IPS DF 19.7 (cell line): ENCODE results near the gene SEMA6B.
"Not testable (repeated sequence)": the region's sequence is repeated elsewhere in the genome, so short reads cannot be mapped to it uniquely, and the experiment has no call there.

Experiments
- DNase-seq: peaks from one replicate; pipeline ENCODE4 v3.0.0-alpha.2; 2013; ENCODE audit warnings: low read depth, low spot score

SEMA6B gene, protein sequence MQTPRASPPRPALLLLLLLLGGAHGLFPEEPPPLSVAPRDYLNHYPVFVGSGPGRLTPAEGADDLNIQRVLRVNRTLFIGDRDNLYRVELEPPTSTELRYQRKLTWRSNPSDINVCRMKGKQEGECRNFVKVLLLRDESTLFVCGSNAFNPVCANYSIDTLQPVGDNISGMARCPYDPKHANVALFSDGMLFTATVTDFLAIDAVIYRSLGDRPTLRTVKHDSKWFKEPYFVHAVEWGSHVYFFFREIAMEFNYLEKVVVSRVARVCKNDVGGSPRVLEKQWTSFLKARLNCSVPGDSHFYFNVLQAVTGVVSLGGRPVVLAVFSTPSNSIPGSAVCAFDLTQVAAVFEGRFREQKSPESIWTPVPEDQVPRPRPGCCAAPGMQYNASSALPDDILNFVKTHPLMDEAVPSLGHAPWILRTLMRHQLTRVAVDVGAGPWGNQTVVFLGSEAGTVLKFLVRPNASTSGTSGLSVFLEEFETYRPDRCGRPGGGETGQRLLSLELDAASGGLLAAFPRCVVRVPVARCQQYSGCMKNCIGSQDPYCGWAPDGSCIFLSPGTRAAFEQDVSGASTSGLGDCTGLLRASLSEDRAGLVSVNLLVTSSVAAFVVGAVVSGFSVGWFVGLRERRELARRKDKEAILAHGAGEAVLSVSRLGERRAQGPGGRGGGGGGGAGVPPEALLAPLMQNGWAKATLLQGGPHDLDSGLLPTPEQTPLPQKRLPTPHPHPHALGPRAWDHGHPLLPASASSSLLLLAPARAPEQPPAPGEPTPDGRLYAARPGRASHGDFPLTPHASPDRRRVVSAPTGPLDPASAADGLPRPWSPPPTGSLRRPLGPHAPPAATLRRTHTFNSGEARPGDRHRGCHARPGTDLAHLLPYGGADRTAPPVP

DNA sequence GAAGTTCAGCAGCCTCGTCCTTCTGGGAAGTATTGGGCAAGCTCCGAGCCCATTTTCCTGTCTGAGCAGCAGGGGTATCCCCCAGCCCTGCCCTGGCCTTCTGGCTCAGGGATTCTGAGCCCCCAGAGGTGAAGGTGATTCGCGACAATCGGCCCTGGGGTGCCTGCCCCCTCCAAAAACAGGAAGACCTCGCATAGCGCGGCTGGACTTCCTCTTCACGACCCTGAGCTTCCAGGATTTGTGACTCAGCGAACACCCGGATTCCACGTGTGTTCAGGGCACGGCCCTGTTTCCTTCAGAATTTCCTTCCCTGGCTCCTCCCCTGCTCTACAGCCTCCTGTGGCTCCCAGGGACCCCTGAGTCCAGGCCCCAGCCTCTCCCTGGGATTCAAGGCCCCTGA is at the start of gene SEMA6B:
TSS of gene SEMA6B (minus strand) at position 116 of the 400 bp plus-strand sequence. CDS start 1,227 bp downstream, outside the sequence.
- no peak for DNase-seq

GRCh38 chr19:4606921-4607678 is 47.6 kb upstream of the SEMA6B start:
- DNase-seq = no peak

GRCh38 chr19:4606181-4606580 is 46.7 kb upstream of the SEMA6B start:
- DNase-seq = no peak

DNA sequence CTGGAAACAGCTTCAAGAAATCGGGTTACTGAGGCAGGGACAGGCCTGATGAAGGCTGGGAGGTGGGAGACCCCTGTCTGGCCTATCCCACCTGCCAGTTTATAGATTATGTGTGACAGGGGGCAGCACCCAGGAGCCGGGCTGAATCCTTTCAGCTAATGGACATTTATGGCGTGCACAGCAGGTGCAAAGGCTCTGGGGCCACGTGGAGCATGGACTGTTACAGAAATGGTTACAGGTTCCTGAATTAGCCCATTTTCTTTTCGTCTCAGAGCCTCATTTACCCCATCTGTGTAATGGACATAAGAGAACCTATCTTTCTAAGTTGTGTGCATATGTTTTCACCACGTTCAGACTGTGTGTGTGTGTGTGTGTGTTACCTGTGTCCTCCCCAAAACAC is 45.4 kb upstream of the SEMA6B start:
- no peak for DNase-seq

- no peak for DNase-seq
These were observed 43.4 kb upstream of the SEMA6B start for GRCh38 chr19:4602915-4603314.

DNA sequence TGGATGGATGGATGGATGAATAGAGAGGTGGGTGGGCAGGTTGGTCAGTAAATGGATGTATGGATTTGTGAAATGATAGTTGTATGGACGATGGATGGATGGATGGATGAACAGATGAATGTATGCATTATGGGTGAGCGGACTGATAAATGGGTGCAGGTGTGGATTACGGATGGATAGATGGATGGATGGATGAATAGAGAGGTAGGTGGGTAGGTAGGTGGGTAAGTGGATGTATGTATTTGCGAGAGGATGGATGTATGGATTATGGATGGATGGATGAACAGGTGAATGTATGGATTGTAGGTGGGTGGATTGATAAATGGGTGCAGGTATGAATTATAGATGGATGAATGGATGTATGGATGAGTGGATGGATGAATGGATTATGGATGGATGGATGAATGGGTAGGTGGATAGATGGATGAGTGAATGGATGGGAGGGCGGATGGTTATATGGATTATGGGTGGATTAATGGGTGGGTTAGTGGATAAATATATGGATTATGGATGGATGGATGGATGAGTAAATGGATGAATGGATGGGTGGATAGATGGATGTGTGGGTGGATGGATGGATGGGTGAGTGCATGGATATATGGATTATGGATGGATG is 42.8 kb upstream of the SEMA6B start:
- no peak for DNase-seq

DNA sequence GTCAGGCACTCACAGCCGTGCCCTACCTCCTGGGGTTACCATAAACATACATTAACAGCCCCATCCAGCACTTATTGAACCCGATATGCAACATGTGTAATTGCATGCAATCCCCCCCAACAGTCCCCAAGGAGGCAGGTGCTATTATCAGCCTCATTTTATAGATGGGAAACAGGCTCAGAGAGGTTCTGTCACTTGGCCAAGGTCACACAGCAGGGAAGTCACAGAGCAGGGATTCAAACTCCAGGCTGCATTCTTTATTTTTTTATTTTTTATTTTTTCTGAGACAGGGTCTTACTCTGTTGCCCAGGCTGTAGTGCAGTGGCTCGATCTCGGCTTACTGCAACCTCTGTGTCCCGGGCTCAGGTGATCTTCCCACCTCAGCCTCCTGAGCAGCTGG is 41.4 kb upstream of the SEMA6B start:
- DNase-seq = no peak

DNA sequence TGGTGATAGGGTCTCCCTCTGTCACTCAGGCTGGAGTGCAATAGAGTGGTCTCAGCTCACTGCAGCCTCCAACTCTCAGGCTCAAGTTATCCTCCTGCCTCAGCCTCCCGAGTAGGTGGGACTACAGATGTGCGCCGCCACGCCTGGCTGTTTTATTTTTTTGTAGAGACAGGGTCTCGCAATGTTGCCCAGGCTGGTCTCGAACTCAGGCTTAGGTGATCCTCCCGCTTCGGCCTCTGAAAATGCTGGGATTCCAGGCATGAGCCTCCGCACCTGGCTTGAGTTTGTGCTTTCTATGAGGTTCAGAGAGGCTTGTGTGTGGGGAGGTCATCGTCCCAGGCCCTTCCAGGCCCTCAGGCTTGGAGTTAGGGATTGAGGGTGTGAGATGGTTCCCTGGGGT is 40.6 kb upstream of the SEMA6B start:
- DNase-seq = no peak

DNA sequence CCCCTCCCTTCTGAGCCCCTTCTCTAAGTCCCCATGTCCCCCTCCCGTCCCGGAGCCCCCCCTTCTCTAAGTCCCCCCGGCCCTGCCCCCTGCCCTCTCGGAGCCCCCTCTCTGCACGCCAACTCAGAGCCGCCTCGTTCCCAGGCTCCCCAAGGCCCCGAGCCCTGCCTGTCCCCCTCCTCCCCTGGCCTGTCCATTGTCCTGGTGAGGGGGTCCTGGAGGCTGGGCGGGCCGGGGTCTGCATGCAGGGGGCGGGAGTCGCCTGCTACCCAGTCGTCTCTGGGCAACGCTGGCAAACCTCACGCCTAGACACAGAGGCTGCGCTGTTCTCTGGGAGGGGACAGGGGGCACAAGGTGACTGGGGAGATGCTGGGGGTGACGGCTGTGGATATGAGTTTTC is 39.2 kb upstream of the SEMA6B start:
- no peak for DNase-seq

DNA sequence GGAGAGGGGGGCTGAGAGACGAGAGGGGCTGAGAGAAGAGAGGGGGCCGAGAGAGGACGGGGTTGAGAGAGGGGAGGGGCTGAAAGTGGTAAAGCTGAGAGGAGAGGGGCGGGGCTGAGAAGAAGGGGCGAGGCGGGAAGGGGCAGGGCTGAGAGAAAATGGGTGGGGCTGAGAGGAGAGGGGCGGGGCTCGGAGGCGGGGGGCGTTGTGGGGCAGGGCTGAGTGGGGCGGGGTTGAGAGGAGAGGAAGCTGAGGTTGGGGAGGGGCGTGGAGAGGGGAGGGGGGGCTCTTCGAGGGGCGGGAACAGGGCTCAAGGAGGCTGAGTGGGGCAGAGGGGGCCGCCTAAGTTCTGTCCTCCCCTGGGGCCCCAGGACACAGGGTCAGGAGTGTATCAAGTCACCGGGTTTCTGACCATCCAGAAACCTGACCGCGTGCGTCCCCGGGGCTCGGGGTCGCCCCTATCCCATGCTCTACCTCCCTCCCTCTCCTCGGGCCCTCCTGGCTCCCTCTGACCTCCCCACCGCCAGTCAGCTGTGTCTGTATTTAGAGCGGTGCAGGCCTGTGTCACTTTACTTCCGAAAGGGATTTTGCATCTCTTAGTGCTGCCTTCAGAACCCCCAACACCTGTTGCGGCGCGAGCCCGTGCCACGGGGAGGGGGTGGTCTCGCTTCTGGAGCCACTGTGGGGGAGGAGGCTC is 38.6 kb upstream of the SEMA6B start:
- DNase-seq = no peak

DNA sequence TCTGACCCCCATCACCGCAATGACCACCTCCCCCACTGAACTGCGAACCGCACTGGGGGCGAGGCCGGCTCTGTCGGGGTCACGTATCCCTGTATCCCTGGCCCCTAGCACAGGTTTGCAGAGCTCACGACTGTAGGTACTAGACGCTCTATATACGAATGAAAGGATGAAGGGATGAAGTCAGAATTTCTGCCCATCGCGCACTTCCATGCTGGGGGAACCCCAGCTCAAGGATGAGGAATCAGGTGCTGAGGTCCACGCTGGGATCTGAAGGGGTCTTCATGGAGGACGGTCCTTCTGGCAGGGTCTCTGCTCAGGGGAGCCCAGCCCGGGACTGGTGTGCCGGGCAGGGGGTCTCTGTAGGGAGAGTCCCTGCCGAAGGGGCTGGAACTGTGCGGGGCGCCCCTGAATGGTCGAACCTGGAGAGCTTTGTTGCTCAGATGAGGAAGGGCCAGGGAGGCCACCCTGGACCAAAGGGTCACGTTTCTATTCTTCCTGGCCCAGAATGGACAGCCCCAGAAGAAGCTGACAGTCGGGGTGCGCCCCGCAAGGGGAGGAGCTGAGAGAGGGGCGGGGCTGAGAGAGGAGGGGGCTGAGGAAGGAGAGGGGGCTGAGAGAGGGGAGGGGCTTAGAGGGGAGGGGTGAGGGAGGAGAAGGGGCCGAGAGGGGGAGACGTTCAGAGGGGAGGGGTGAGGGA is 37.9 kb upstream of the SEMA6B start:
- DNase-seq = no peak

DNA sequence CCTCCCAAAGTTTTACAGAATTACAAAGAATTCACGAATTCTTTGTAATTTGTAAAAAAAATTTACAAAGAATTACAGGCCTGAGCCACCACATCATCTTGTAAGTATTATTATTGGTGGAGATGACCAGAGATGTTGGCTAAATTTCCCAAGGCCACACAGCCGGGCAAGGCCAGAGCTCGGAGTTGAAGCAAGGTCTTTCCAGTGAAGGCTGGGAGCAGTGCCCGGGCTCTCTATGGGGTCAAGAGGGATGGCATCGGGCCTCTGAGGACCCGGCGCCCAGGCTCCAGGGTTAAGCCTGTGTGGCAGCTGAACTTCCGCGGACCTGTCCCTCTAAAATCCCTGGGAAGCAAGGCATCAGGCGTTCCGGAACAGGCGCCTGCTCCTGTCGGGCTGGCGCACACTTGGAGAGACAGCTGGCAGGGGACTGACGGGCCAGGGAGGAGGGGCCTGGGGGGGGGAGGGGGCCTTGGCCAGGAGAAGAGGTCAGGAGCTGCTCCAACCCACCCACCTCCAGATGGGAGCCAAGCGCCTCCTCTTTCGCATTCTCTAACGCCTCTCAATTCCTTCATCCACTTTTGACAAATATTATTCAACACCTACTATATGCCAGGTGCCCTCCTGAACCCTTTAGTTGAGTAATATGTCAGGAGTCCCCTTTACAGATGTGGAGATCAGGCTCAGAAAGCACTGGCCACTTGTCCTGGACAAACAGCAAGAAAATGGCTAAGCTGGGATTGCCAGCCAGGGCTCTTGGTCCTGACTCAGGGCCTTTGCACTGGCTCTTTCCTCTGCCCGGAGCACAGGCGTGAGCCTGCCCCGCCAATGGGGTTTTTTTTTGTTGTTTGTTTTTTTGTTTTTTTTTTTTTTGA is 36.8 kb upstream of the SEMA6B start:
- no peak for DNase-seq

GRCh38 chr19:4595158-4595557 is 35.7 kb upstream of the SEMA6B start:
- not testable (repeated sequence) for DNase-seq

DNA sequence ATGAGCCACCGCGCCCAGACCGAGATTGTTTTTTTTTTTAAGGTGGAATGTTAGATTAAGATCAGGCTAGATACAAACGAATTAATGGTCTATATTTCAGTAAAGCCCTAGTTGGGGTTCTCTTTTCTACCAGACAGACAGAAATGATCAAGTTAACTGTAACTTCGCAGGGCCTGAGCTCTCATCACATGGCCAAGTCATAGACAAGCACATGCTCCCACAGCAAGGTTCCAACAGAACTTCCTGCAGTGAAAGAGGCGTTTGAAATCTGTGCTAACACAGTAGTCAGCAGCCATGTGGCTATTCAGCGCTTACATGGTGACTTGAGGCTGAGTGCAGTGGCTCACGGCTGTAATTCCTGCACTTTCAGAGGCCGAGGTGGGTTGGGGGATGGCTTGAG is 34.7 kb upstream of the SEMA6B start:
- DNase-seq = no peak

DNA sequence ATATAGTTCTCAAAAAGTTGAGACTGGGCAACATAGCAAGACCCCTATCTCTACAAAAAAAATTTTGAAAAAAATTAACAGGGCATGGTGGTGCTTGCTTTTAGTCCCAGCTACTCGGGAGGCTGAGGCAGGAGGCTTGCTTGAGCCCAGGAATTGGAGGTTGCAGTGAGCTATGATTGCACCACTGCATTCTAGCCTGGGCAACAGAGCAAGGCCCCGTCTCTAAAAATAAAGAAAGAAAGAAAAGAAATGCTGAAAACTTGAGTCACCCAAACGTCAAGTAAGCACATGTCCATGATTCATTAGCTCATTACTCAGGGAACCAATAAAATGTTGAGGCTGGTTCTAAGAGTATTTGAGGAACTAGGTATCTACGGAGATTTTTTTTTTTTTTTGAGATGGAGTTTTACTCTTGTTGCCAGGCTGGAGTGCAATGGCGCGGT is 33.9 kb upstream of the SEMA6B start:
- no peak for DNase-seq

- no peak for DNase-seq
These were observed 33.0 kb upstream of the SEMA6B start for GRCh38 chr19:4592445-4592844.

- no peak for DNase-seq
These were observed 31.8 kb upstream of the SEMA6B start for GRCh38 chr19:4591320-4591719.

- no peak for DNase-seq
These were observed 31.1 kb upstream of the SEMA6B start for GRCh38 chr19:4590559-4590958.
